NCI-H146 (cell line): ENCODE data around the gene CHID1.

Source experiments
- DNase-seq: peaks from one replicate; lab custom pipeline; 2025; lab: John Stamatoyannopoulos, UW

CHID1 gene

DNA sequence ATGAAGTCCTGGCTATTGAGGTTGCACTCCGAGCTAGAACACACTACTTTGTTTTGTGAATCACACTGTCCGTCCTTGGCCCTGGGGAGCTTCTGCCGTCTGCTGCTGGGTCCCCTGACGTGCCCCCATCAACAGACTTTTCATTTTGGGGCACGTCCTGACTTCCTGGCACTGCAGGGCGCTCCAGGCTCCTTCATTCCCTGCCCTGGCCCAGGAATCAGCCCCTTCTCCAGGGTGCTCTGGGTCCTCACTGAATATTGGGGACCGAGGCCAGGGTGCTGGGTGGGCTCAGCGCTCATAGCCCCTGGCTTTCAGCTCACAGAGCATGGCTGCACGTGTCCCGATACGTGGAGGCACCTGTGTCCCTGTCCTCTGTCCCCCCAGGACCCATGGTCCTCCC lies 45.7 kb downstream of the CHID1 start:
- DNase-seq = no peak

DNA sequence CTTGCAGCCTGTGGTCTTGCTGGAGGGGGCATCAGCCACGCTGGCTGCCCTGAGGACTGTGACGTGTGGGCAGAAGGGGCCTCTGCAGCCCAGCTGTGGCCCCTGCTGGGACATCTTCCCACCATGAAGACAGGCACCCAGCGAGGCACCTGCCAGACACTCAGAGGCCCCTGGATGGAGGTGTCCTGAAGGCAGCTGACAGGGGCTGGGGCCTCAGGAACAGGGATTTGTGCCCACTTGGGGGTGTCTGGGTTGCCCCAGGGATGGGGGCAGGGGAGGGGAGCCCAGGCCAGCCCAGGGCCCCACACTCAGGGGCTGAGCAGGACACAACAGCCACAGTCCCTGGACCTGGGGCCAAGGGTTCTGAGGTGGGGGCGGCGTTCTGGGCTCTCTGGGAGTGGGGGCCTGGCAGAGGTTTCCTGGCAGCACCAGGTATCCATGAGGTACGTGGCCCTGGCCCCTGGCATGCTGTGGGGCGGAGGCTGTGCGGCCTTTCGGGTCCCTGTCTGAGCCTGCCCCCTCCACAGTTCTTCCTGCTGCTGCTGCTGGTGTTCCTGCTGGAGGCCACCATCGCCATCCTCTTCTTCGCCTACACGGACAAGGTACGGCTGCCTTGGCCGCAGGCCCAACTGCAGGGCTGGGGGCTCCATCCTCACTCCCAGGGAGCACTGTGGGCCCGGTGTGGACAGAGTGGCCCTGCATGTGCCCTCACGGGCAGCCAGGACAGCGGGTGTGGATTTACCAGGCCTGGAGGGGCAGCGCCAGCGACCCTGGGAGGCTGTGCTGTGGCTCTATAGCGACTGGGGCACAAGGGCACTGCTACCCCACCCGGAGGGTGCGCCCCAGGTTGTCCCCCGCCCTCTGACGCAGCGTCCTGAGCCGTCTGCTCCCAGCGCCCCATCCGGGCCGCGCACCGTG lies 46.4 kb downstream of the CHID1 start:
- no peak for DNase-seq

DNA sequence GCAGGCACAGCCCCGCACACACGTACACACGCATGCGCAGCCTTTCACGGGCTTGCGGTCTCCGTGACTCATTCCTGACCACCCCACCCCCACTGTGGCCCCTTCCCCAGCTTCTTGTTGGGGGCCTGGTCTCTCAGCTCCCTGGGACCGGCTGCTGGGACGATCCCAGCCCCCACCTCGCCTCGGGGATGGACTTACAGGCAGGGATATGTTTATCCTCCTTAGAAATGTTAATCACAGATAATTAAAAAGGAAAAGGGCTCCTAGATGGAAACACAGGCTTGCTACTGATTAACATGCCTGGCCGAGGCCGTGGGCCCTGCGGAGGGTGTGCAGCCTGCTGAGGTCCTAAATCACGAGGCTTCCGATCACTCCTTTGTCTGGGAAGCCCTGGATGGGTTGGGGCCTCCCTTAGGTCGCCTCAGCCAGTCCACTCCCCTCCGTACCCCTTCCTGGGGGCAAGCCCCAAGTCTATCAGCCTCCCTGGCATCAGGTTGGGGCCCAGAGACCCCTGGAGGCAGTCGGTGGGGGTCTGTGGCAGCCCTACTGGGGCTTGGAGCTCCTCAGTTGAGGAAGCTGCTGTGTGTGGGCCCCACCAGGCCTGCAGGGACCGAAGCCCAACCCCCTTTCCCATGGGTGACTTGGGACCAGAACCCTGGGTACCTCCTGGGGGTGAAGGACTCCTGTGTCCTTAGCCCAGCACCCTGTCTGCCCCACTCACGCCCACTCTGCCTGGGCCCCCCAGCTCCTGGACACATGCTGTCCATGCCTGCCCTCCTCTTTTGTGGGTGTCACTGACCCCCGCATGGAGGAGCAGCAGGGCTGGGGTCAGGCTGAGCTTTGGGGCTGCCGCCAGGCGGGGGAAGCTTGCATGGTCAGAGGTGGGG lies 47.3 kb downstream of the CHID1 start:
- DNase-seq = no peak

DNA sequence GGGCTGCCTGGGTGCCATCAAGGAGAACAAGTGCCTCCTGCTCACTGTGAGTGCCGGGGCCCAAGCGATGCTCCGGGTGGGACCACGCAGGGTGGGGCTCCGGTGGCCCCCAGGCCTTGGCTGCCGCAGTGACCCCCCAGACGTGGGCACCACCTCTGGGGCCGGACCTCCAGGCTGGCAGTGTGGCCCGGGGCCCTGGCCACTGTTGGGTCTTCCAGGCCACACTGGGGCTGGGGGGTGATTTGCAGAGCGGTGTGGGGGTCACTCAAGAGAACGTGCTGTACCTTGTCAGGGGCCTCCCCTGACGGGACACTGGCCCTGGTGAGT lies 48.0 kb downstream of the CHID1 start:
- no peak for DNase-seq

DNA sequence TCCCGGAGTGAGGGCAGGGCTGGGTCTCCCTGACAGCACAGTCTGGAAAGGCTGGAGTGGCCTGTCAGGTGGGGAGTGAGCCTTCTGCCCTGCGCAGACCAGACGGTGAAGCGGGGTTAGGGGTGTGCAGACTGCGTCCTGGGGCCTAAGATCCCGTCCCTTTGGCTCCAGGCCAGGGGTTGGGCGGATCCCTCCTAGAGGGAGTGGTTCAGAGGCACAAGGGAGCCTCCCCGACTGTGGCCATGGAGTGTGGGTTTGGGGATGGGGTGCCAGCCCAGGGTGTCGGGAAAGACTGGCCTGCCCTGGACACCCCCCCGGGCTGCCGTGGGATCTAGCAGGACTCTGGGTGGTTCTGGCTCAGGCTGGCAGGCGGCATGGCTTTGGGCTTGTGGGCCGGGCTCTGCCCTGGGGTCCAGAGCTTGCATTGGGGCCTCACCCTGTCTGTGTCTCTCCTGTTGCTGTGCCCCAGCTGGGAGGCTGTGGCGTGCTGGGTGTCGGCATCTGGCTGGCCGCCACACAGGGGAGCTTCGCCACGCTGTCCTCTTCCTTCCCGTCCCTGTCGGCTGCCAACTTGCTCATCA lies 48.4 kb downstream of the CHID1 start:
- DNase-seq = no peak

DNA sequence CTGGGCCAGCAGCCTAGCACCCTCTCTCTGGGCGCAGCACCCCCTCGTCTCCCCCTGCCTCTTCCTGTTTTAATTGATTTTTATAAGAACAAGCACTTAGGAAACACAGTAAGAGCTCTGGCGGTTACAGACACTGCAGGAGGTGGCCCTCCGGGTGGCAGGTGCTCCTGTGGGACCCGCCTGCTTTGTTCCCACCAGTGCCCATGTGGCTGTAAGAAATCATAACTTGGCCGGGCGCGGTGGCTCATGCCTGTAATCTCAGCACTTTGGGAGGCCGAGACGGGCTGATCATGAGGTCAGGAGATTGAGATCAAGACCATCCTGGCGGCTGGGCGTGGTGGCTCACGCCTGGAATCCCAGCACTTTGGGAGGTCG lies 49.5 kb downstream of the CHID1 start:
- peak; percentile 70 for DNase-seq

DNA sequence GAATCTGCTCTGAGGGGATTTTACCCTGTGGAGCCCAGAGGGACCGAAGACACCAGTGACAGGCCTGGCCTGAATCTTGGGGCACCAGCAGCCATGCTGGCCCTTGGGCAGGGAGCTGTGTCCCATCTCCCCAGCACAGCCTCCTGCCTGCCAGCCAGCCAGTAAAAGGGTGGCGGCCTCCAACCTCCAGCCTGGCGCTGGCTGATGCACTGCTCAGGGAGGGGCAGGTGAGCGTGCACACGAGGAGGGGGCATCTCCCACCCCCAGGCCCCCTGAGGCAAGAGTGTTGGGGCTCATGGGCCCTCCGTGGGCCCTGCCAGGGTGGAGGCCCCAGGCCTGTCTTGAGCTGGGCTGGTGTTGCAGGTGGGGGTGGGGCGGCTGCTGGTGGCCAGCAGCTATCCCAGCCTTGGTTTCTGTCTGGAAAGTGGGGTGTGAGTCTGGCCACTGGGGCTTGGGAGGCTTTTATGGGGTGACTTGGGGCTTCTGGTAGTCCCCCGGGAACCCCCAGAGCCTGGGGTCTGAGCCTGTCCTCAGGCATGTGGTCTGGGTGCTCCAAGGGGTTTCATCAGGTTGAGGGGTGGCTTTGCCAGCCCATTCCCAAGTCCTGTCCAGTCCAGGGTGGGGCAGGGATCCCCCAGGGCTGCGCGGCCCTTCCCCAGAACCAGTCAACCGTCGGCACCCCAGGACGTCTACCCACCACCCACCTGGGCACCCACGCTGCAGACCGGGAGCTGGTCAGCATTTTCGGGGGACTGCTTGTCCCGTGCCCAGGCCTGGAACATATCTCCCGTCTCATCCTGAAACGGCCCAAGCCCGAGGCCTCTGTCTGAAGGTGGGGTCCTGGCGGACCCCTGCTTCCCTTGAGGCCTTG lies 50.1 kb downstream of the CHID1 start:
- no peak for DNase-seq

DNA sequence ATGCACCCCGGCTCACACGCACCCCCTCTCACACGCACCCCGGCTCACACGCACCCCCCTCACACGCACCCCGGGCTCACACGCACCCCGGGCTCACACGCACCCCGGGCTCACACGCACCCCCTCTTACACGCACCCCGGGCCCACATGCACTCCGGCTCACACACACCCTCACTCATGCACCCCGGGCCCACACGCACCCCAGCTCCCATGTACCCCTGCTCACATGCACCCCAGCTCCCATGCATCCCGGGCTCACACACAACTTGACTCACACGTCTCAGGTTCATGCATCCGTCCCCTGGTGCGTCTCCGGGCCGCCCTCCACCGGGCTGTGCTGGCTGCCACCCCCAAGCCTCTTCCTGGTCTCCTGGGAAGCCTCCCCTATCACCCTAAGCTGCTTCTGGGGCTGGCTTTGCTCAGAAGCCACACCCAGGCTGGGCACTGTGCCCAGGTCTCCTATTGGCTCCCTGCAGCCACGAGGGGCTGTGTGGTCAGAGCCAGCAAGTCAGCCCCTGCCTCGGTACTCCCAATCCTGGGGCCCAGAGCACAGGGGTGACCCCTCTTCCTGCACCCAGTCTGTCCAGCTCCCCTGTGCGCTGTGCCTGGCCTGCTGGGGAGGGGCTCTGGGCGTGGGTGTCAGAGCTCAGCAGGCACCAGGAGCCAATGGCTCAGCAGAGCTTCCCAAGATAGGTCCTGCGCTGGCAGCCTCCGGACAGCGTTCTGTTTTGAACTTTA lies 51.0 kb downstream of the CHID1 start:
- DNase-seq = no peak

DNA sequence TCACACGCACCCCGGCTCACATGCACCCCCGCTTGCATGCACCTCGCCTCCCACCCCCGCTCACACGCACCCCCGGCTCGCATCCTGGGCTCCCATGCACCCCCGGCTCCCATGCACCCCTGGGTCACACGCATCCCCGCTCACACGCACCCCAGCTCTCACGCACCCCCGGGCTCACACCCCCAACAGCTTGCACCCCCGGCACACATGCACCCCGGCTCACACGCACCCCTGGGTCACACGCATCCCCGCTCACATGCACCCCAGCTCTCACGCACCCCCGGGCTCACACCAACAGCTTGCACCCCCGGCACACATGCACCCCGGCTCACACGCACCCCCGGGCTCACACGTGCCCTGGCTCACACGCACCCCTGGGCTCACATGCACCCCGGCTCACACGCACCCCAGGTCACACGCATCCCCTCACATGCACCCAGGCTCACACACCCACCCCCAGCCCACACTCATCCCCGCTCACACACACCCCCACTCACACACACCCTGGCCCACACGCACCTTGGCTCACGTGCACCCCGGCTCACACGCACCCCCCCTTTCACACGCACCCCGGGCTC lies 51.8 kb downstream of the CHID1 start:
- no peak for DNase-seq

DNA sequence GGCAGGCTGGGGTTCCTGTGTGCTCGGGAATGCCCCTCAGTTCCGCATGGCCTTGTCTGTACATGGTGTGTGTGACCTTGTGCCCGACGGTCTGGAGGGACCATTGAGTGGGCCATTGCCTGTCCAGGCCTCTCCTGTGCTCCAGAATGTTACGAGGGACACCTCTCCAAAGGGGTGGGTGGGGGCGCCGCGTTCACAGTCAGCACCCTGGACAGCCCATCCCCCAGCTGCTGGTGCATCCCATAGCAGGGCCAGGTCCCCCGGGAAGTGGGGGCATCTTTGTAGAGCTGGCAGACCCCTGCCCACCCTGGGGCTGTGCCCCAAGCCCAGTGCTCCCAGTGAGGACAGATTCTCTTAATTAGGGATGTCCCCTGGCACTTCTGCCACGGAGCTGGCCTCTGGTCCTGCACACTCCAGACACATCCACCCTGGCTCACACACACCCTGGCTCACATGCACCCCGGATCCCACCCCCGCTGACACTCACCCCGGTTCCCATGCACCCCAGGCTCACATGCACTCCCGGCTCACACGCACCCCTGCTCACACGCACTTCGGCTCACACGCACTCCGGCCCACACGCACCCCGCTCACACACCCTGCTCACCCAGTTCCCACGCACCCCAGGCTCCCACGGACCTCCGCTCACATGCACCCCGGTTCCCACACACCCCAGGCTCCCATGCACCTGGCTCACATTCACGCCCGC lies 52.4 kb downstream of the CHID1 start:
- no peak for DNase-seq

DNA sequence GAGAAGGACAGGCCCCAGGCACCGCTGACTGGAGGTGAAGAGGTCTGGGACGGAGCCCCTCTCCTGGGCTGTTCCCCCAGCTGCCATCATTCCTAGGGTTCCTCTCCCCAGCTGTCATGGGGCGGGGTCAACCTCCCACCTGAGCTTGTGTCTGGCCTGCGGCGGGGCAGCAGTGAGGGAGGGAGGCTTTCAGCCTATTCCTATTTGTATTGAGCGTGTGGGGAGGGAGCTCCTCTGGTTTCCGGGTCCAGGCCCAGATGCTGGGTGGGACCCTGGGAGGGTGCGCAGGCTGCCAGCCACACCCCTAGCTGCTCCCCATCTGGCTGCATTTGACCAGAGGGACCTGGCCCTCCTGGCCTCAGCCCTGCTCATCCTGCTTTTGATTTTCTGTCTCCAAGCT lies 54.2 kb downstream of the CHID1 start:
- DNase-seq = no peak

DNA sequence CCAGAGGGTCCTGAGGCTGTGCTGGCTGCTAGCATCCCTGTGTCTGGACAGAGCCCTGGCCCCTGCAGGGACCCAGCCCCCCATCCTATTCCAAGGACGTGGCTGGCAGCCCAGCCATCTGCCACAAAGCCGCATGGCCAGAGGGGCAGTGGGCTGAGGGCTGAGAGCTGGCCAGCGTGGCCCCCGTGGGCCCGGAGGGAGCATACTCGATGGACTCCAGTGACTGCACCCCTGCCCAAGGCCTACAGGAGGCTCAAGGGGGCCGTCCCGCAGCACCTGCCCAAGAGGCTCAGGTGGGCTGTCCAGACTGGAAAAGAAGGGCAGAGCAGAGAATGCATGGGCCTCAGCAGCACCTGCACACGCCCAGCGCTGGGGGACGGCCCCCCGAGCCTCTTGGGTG lies 54.8 kb downstream of the CHID1 start:
- DNase-seq = no peak

DNA sequence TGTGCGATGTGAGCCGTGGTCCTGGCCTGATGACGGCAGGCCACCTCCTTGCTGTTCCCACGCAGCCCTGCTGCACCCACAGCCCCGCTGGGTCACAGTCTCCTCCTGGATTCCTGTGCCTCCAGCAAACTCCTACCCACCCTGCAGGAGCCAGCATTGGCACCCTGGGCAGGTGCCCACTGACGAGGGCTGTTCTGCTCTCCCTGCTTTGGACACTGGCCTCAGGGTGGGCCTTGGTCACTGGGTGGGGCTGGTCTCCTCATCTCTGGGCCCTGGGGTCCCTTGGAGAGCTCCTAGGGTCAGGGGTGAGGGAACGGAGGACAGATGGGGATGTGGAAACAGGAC lies 55.3 kb downstream of the CHID1 start:
- no peak for DNase-seq

DNA sequence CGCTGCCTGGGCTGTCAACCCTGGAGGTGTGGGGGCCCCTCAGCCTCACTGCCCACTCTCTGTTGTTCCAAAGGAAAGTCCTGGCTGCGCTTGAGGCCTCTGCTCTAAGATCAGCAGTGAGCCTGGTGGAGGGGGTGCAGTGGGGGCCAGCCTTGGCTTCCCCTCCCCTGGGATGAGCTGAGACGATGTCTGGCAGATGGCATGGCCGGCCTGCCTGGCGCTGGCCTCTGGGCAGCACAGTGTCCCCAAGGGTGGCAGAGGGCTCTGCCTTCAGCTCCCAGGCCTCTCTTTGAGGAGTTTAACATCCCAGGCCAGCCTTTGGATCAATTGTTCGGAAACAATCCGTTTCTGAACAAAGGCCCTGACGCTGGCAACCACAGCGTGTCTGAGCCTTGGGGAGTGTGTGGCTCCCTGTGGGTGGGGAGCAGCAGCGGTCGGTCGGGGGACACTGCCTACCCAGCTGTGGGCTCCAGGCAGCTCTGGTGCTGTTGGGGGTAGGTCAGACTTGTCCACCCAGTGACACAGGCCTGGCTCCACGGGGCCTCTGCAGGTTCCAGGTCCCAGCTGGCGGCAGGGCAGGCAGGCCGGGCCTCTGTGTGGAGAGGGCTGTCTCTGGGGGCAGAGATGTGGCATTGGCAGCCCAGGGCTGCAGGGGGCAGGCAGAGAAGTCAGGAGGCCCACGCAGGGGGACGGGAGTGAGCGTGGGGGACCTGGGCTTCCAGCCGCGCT lies 55.8 kb downstream of the CHID1 start:
- no peak for DNase-seq

DNA sequence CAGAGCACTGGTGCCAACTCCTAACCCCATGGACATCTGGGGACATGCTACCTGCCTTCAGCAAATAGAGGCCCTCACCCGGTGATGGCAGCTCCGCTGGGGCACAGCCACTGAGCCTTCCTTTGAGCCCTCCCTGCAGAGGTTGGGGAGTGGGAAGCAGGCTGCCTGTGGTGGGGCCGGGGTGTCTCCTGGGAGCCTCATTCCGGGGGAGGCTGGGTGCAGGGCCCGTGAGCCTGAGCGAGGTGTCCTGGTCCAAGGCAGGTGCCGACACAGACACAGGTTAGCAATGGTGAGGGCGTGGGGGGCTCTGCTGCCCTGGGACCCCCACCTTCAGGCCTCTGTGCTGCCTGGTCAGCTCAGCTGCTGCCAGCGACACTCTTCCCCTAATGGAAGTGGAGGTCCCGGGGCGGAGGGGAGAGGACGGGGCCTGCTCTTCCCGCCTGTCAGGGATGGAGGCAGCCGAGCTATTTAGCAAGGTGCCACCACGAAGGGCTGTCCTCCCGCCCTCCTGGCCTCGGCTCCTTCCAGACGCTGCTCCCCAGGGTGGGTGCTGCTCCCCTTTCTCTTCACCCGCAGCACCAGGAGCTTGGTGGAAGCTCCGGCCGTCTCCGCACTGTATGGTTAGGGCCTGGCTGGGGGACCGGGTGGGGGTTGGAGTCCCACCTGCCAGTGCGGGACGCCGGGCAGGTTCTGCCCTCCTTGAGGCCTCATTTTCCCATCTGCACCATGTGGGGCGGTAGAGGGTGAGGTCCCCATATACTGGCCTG lies 56.7 kb downstream of the CHID1 start:
- DNase-seq = no peak

DNA sequence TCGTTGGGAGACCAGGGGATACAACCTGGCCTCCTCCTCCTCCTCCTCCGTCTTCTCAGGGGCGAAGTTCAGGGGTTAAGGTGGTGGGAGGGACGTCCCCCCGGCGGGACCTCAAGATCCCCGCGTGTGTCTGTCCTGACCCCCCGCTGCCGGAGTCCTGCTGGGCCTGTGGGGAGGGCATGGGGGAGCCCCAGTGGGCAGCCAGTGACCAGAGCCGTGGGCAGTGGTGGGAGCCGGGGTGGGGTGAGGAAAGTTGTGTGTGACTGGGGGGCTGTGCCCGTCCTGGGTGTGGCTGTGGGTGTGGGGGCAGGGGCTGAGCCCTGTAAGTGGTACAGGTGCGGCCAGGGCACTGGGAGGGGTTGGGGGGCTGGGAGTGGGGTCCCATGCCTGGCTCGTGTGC lies 57.8 kb downstream of the CHID1 start:
- no peak for DNase-seq

DNA sequence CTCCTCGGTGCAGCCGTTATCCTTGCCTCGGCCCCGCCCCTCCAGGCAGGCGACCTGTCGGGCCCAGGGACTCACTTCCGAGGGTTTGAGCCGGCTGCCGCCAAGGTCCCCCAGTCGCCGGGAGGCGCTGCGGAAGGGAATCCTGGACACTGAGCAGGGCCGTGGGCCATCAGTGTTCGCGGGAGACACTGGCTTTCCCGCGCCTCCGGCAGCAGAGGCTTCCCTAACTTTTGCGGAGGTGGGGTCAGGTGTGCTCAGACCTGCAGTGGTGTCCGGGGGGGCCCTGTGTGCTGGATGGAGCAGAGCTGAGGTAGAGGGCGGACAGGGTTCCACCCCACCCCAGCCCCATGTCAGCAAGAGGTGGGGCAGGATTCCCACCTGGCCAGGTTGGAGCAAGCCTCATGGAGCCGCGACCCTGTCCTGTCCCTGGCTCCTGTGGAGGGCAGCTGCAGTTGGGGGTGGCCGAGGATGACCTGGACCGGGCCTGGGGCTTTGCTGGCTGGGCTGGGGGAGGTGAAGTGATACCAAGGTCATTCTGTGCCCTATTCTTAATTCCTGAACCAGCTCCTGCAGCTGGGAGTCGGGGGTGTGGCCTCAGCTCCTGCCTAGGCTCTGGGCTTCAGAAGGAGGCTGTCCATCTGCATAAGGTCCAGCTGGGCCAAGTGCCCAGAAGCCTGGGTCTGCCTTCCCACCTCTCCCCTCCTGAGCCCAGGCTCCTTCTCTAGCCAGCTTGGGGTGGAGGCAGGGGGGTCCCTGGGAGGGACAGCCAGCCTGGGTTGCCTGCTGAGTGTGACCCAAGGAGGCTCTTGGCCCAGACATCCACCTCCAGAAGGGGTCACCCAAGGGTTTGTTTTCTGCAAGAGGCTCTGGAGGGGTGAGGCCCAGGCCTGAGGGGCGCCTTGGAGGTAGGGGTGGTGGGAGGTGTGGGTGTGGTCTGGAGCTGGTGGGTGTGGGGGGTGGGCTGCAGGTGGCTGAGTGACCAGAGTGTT lies 59.5 kb downstream of the CHID1 start:
- peak; percentile 12 for DNase-seq
